Neural progenitor cell (in vitro differentiated cells): Measurements from ENCODE around the gene STARD7.

ENCODE experiments used
- CTCF ChIP-seq: fragments of 200-600 bp; sonication (generic); IDR thresholded peaks from 2 replicates; pipeline ENCODE4 v1.5.1; 2017; ENCODE audit warnings: antibody characterized with exemption, mild to moderate bottlenecking
- EZH2 ChIP-seq: fragments of 200-600 bp; sonication (generic); IDR thresholded peaks from 2 replicates; pipeline ENCODE4 v1.6.1; 2017; ENCODE audit warnings: antibody characterized with exemption, mild to moderate bottlenecking, moderate library complexity

DNA sequence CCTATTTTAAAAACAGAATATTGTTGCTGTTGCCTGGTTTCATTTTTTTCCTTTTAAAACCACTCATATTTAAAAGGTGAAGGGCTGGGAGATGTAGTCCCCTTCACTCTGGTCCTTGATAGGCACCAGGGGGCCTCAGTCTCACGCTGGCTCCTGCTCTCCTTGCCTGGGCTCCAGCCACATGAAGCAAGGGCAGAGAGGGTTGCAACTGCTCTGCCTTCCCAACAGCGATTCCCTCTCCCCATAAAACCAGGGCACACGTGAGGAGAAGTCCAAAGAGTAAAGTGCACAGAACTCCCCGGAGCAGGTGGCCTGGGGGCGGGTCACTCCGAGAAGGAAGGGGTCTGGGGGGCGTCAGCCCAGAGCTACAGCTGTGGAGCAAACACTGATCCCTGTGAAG, 44.4 kb upstream of the STARD7 start:
- TF ChIP-seq CTCF (no peak), EZH2 (no peak)
